Lung (tissue), 12 donors: ENCODE measurements around the gene BCL11A. TPM values are rescaled to one million over a fixed set of nuclear protein-coding genes. Genes with fewer than 3 reads are reported as not detected.

Experiments used
- ATAC-seq: fragments of 200-7000 bp; cut with Tn5 transposase; one replicate; pipeline ENCODE4 v1.9.1; 2020; ENCODE audit warnings: moderate number of reproducible peaks; ENCODE audit not compliant: insufficient read depth, low FRiP score
- DNase-seq, 3 donors: peaks; one replicate each; pipeline ENCODE4 v3.0.0-alpha.2; 2013 to 2017
- H3K27ac ChIP-seq, 2 donors: one replicate each; pipeline ENCODE4 v1.5.1; 2013; ENCODE audit warnings: mild to moderate bottlenecking in 2 of 2, moderate library complexity in 2 of 2, control low read depth in 1 of 2, inconsistent platforms in 1 of 2, low read depth in 1 of 2, low read length in 1 of 2
- H3K27me3 ChIP-seq, 3 donors: one replicate each; pipeline ENCODE4 v1.5.1; 2013; ENCODE audit warnings: low read length in 2 of 3; ENCODE audit not compliant: control insufficient read depth in 3 of 3, insufficient read depth in 3 of 3
- H3K36me3 ChIP-seq, 4 donors: one replicate each; pipeline ENCODE4 v1.5.1; 2013; ENCODE audit warnings: low read length in 4 of 4, mild to moderate bottlenecking in 1 of 4, moderate library complexity in 1 of 4; ENCODE audit not compliant: control insufficient read depth in 4 of 4, insufficient read depth in 4 of 4
- H3K4me1 ChIP-seq, 5 donors: one replicate each; pipeline ENCODE4 v1.5.1; 2013; ENCODE audit warnings: low read length in 5 of 5, mild to moderate bottlenecking in 2 of 5, moderate library complexity in 1 of 5; ENCODE audit not compliant: control insufficient read depth in 5 of 5, insufficient read depth in 5 of 5
- H3K4me3 ChIP-seq: one replicate; pipeline ENCODE4 v1.5.1; 2013; ENCODE audit warnings: mild to moderate bottlenecking, control low read depth, moderate library complexity
- H3K9ac ChIP-seq, 2 donors: one replicate each; pipeline ENCODE4 v1.5.1; 2013; ENCODE audit warnings: low read length in 2 of 2, control low read depth in 1 of 2; ENCODE audit not compliant: insufficient read depth in 1 of 2
- H3K9me3 ChIP-seq, 4 donors: one replicate each; pipeline ENCODE4 v1.5.1; 2013; ENCODE audit warnings: low read length in 3 of 4, mild to moderate bottlenecking in 1 of 4, moderate library complexity in 1 of 4; ENCODE audit not compliant: control insufficient read depth in 4 of 4, insufficient read depth in 3 of 4
- CTCF ChIP-seq: IDR thresholded peaks from 2 replicates; pipeline ENCODE4 v1.5.1; 2012; ENCODE audit warnings: mild to moderate bottlenecking; ENCODE audit errors: control extremely low read depth, extremely low read depth
- WGBS, 2 donors: extraction: QIAGEN DNeasy Blood & Tissue Kit; methylation state at CpG; one replicate each; pipeline ENCODE4 v1.1.7; 2013; 5-methylcytosine and 5-hydroxymethylcytosine counted together
- polyA plus RNA-seq, 2 donors: library from polyadenylated mRNA; stranded (reverse); fragments of 200-250 nt; gene quantifications; one replicate each; pipeline ENCODE4 v1.2.1, GENCODE V29; 2013
- total RNA-seq, 2 donors: library from RNA; depleted of rRNA in 1 of 2; stranded (reverse); fragments of >200 nt in 1 of 2; gene quantifications; one replicate each; pipeline ENCODE4 v1.2.1, GENCODE V29; 2014 to 2021
- donor health status: control.
- donor health status: control.
- donor health status: Bipolar disorder and iron deficiency.
- donor health status: healthy.
- donor health status: DM: yes; HTN: yes; CAD: no.

BCL11A gene
- total and polyA plus RNA-seq, 4 donors: 1.5 to 21.1 (median 4.7) TPM

DNA sequence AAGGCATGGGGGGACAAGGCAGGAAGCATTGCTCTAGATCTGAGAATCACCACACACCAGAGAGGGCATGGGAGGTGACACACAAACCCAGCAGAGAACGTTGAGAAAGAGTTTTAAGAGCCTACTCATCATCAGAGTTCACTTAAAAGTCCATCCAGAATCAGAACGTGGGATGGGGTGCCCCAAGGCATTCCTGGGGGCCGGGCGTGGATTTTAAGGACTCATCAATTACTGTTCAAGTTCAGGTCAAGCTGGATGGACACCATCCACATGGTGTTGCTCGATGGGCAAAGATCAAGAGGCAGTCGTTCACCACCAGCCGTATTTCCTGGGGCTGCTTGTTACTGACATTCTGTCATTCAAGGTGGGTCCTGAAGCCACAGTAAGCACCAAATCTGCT, 34.9 kb downstream of the BCL11A start:
- DNase-seq: no peak
- ATAC-seq: no peak
- WGBS, 2 donors: 77 to 91% methylated on average over 7 of the region's 7 CpGs
- TF ChIP-seq CTCF: no peak
- Histone ChIP-seq H3K4me1 (peaks cover 0 to 16% (median 3%) of the 10 kb centered on the region in 5 donors), H3K27me3 (no peaks in the 10 kb centered on the region), H3K36me3 (no peaks in the 10 kb centered on the region), H3K9me3 (no peaks in the 10 kb centered on the region), H3K4me3 (no peak overlapping the region), H3K9ac (no peak overlapping the region), H3K27ac (no peak overlapping the region)

DNA sequence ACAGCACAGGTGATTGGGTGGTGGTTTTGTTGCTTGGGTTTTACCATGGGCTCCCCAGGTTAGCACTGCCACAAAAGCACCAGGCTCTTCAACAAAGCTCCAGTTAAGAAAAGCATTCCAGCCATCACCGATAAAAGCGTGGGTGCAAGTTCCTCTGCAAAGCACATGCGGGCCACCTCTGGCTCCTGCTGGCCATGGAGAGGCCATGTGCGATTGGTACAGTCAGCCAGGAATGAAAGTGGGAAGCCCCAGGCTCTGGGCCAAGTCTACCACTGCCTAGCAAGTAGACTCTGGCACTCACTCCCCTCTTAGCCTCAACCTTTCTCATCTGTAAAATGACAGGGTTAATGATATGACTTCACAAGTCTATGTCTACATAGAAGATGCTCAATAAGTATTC, 36.0 kb downstream of the BCL11A start:
- Histone ChIP-seq H3K9me3 (no peaks in the 10 kb centered on the region), H3K27me3 (no peaks in the 10 kb centered on the region), H3K36me3 (no peaks in the 10 kb centered on the region), H3K4me3 (no peak overlapping the region), H3K27ac (no peak overlapping the region), H3K4me1 (peaks cover 0 to 13% (median 3%) of the 10 kb centered on the region in 5 donors), H3K9ac (no peak overlapping the region)
- ATAC-seq (no peak), DNase-seq (no peak)
- 94 to 95% methylated on average over 4 of the region's 4 CpGs for WGBS, 2 donors
- TF ChIP-seq CTCF: no peak

DNA sequence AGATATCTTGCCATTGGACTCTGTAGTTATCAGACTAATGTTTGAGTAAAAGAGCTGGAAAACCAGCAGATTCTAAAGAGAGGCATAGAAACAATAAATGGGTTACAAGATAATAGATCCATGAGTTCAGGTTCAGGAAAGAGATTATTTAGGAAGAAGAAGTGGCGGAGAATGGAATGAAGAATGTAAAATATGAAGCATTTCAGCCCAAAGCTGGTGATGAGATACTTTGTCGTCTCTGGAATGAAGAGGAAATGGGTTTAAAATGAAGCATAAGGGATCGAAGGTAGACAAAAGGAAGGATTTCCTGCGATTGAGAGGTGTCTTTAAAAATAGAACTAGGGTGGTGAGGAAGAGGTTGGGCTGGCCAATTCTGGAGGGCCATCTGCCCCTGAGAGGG, 36.6 kb downstream of the BCL11A start:
- no peak overlapping the region for H3K4me3 ChIP-seq
- DNase-seq: no peak
- TF ChIP-seq CTCF: no peak
- H3K9me3 ChIP-seq: no peaks in the 10 kb centered on the region
- no peak for ATAC-seq
- H3K27me3 ChIP-seq: no peaks in the 10 kb centered on the region
- no peak overlapping the region for H3K27ac ChIP-seq
- H3K36me3 ChIP-seq: no peaks in the 10 kb centered on the region
- WGBS, 2 donors: 58 to 65% methylated on average over 4 of the region's 4 CpGs
- no peak overlapping the region for H3K9ac ChIP-seq
- peaks cover 0 to 13% (median 3%) of the 10 kb centered on the region in 5 donors for H3K4me1 ChIP-seq

- Histone ChIP-seq H3K9me3 (no peaks in the 10 kb centered on the region), H3K4me1 (peaks cover 0 to 13% (median 3%) of the 10 kb centered on the region in 5 donors), H3K4me3 (no peak overlapping the region), H3K36me3 (no peaks in the 10 kb centered on the region), H3K9ac (peak overlapping the region in 1 of 2 donors; percentile 8), H3K27me3 (no peaks in the 10 kb centered on the region), H3K27ac (no peak overlapping the region)
- DNase-seq (peak; percentile 36 to 54 (median 42)), ATAC-seq (no peak)
- TF ChIP-seq CTCF: no peak
- 10 to 20% methylated on average over 6 of the region's 6 CpGs for WGBS, 2 donors
Observed at GRCh38 chr2:60516383-60516811, 37.1 kb downstream of the BCL11A start.
